ENCODE results near the gene AMFR.

DNA sequence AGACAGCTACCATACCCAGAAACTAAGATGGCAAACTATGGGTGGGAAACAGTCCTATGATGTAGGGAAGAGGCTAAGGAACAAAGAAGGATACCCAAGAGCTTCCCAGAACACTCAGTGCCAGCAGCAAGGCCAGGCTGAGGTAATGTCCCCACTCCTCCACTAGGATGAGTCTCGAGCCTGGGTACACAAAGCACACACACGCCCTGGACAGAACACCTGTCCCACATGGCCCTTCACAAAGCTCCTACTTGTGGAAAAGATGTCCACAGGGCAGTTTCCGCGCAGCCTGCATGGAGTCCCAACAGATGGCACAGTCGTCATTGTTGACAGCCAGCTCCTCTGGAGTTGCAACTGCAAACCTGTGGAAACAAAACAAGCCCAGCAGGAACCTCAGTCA, 23.9 kb downstream of the AMFR start:
- TF ChIP-seq, protein P1, sequence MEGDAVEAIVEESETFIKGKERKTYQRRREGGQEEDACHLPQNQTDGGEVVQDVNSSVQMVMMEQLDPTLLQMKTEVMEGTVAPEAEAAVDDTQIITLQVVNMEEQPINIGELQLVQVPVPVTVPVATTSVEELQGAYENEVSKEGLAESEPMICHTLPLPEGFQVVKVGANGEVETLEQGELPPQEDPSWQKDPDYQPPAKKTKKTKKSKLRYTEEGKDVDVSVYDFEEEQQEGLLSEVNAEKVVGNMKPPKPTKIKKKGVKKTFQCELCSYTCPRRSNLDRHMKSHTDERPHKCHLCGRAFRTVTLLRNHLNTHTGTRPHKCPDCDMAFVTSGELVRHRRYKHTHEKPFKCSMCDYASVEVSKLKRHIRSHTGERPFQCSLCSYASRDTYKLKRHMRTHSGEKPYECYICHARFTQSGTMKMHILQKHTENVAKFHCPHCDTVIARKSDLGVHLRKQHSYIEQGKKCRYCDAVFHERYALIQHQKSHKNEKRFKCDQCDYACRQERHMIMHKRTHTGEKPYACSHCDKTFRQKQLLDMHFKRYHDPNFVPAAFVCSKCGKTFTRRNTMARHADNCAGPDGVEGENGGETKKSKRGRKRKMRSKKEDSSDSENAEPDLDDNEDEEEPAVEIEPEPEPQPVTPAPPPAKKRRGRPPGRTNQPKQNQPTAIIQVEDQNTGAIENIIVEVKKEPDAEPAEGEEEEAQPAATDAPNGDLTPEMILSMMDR (IDR thresholded peaks at IDR 0.05), result no peak
- no peak for TF ChIP-seq POLR2AphosphoS5 (IDR thresholded peaks at IDR 0.05)
- no peak for TF ChIP-seq POLR2A (IDR thresholded peaks at IDR 0.05)
- no peak for TF ChIP-seq EP300 (IDR thresholded peaks at IDR 0.05)

All from stomach (tissue), 4 donors.